NCI-H2227 treated with DMSO at 0.1 percent for 48 hours (cell line): ENCODE measurements around the gene PCK2.
"Not testable (repeated sequence)": the region's sequence is repeated elsewhere in the genome, so short reads cannot be mapped to it uniquely, and the experiment has no call there.

Experiments
- DNase-seq: peaks from one replicate; lab custom pipeline; 2025; lab: John Stamatoyannopoulos, UW

The PCK2 gene

GRCh38 chr14:24095271-24096068 is 1.4 kb downstream of the PCK2 start:
- DNase-seq = peak; percentile 27

DNA sequence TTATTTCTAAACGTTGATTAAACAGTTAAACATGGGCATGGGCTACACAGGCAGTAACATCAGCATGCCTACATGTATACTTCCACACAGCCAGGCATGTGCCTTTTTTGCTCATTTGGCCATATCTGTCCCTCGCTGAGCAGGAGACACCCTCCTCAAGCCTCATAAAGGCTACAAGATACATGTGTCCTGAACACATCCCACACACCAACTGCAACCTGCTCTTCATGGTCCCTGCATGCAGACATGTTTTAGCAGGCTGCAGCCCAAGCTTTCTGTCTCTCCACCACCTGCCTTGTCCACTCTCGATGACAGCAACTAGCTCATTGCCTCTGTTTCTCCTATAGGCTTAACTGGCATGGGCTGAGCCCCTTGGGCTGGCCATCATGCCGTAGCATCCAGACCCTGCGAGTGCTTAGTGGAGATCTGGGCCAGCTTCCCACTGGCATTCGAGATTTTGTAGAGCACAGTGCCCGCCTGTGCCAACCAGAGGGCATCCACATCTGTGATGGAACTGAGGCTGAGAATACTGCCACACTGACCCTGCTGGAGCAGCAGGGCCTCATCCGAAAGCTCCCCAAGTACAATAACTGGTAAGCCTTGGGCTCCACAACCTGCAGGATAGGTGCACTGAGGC is 2.6 kb downstream of the PCK2 start:
- DNase-seq = no peak

DNA sequence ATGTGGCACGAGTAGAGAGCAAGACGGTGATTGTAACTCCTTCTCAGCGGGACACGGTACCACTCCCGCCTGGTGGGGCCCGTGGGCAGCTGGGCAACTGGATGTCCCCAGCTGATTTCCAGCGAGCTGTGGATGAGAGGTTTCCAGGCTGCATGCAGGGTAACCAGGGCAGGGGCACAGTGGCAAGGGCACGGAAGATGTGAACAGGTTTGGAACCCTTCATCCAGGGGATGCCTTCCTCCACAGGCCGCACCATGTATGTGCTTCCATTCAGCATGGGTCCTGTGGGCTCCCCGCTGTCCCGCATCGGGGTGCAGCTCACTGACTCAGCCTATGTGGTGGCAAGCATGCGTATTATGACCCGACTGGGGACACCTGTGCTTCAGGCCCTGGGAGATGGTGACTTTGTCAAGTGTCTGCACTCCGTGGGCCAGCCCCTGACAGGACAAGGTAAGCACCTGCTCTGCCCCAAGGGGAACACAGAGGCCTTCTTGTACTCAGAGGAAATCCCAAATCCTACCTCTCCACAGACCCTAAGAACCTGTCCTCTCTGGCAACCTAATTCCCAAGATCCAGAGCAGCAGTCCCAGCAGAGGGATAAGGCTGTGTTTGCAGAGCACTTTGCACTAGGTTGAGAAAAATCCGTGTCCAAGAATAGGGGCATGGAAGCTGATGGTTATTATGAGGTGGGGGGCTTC is 4.3 kb downstream of the PCK2 start:
- DNase-seq = no peak

DNA sequence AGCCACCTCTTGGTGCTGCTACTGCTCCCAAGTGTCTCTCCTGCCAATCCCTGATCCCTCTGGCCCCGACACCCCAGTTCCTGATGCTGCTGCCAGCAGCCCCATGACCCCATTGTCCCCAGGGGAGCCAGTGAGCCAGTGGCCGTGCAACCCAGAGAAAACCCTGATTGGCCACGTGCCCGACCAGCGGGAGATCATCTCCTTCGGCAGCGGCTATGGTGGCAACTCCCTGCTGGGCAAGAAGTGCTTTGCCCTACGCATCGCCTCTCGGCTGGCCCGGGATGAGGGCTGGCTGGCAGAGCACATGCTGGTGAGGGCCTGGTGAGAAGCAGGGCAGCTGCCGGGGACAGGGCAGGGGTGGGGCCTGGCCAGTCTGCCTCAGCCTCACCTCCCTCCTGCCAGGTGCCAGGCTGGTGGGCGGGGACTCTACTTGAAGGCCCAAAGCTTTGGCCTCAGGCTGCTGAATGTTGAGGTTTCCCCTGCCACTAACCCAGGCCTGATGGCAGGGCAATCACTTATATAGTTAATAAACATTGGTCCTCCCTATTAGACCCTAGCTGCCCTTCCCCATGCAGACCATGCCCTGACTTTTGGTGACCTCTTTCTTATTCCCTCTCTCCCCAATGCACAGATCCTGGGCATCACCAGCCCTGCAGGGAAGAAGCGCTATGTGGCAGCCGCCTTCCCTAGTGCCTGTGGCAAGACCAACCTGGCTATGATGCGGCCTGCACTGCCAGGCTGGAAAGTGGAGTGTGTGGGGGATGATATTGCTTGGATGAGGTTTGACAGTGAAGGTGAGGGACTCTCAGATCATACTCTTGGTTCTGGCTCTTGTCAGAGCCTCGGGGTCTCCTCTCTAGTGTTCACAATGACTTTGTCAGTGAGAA is 5.1 kb downstream of the PCK2 start:
- DNase-seq = no peak

DNA sequence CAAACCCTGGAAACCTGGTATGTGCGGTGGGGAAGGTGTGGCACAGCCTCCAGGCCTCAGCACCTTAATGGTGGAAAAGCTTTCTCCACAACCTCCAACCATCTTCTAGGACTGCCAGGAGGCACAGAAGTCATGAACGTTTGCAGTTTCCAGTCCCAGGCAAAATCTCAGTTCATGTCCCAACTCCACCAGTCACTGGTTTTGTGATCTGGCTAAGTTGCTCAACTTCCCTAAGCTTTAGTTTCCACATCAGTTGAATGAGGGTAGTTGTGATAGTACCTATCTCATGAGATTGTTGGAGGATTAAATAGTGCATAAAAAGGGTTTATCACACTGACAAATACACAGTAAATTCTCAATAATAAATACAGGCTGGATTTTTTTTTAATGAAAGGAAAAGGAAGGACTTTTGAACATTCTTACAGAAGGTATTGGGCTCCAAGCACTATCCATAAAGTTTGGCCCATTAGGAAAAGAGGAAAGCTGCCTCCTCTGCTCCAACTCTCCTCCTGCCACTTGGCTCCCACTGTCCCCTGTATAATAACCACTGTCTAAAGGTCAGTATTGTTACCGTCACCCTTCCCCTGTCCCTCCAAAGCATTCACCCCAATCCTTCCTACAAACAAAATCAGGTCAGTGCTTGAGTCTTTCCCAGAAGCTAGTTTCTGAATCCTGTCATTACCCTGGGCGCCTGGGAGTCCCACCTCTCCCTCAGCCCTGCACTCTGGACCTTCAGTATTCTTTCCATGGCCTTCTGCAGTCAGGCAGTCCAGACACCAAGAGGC is 6.3 kb downstream of the PCK2 start:
- DNase-seq = no peak

GRCh38 chr14:24100982-24101494 is 6.9 kb downstream of the PCK2 start:
- DNase-seq = no peak

DNA sequence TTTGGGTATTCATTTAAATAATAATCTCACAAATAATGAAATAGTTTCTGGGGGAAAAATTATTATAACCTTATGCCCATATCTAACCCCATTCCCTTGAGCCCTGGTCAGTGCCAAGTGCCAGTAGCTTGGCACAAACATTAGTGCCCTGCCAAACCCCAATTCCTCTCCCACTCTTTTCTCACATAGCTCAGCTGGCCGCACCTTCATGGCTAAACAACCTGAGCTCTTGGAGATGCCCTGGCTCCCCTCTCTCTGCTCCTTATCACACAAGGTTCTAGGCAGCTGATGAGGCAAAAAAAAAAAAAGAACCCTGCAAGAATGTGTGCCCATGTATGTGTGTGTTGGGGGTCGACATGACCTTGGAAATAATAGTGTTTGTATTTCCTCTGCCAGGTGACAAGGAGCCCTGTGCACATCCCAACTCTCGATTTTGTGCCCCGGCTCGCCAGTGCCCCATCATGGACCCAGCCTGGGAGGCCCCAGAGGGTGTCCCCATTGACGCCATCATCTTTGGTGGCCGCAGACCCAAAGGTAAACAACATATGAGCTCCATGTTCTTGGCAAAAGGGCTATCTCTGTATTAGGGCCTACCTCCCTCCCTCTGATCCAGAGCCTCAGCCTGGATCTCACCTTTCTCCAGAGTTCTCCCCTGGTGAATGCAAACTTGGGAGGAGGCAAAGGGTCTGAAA is 8.4 kb downstream of the PCK2 start:
- no peak for DNase-seq

- DNase-seq = no peak
Measured at GRCh38 chr14:24103451-24103850, 9.3 kb downstream of the PCK2 start.

DNA sequence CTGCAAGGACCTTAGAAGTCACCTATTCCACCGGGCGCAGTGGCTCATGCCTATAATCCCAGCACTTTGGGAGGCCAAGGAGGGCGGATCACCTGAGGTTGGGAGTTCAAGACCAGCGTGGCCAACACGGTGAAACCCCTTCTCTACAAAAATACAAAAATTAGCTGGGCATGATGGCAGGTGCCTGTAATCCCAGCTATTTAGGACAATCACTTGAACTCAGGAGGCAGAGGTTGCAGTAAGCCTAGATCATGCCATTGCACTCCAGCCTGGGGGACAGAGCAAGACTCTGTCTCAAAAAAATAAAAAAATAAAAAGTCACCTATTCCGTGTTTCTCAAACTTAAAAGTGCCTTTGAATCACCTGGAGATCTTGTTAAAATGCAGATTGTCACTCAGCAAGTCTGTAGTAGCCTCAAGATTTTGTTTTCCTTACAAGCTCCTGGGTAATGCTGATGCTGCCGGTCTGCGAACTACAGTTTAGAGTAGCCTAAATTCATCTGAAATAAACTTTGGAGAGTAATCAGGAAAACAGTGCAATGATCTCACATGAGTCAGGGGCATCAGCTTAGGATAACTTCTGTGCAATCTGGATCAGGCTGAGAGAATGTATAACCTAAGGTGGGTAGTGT is 11.6 kb downstream of the PCK2 start:
- DNase-seq = not testable (repeated sequence)

- DNase-seq = no peak
Measured at GRCh38 chr14:24106672-24107271, 12.7 kb downstream of the PCK2 start.

GRCh38 chr14:24108336-24108874 is 14.3 kb downstream of the PCK2 start:
- no peak for DNase-seq

DNA sequence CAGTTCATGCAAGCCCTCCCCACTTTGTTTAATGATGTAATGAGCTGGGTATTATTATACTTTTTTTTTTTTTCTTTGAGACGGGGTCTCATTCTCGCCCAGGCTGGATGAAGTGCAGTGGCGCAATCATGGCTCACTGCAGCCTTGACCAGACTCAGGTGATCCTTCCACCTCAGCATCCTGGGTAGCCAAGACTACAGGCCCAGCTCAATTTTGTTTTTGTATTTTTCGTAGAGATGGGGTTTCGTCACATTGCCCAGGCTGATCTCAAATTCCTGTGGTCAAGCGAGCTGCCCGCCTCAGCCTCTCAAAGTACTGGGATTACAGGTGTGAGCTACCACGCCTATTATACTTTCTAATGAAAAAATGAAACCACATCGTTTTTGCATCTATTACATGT is 15.9 kb downstream of the PCK2 start:
- DNase-seq = no peak

- DNase-seq = no peak
Measured at GRCh38 chr14:24110523-24110922, 16.4 kb downstream of the PCK2 start.

DNA sequence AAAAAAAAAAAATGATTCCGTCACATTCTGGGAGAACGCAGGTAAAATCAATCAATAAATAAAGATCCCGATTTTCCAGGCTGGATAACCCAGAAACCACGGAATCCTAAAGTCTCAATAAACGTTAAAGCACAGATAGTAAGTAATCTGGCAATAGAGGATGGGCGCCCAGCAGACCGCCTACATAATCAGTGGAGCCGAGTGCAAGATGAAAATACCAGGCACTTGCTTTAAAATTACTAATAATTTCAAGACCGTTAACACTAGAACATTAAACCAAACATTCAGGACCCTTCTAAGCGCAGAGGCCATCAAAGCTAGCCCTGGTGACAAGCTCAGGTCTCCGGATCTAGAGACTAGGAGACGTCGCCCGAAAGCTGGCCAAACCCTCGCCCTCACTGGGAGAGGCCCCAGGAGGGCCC is 19.3 kb downstream of the PCK2 start:
- no peak for DNase-seq

- DNase-seq = peak; percentile 83
Measured at GRCh38 chr14:24113801-24114531, 19.9 kb downstream of the PCK2 start.

DNA sequence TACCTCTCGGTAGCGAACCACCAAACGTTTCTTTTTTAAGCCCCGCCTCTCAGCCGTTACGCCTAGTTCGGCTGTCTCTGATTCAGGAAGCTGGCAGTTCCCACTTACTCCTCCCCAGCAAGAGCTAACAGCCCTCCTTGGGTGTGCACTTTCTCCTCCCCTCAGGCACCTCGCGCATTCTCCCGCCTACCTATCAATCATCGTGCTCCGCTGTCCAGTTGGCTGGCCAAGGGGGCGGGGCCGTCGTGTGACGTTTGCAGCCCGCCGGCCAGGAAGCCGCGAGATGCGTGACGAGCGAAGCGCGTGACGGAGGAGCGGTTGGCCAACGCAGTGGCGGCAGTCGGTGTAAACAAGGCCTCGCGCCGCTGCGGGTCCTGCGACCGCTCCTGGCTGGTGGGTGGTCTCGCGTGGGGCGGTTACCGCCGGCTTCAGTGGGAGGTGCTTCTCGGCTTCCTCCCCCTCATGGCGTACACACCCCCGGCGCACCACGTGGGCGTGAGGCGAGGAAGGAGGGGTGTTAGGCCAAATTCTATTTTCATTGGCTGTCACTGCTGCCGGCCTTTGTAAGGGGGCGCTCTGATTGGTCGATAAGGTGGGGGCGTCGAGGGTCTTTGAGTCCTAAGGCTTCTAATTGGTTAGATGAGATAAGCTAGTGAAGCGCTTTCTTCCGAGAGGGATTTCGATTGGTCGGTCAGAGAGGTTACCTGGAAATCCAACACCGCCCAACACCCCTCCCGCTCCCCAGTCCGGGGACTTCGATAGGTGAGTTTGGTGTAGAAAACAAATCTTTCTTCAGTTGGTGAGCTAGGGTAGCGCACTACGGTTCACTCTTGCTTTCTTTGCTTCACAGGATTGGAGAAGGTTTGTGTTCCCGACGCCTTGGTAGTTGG is 20.7 kb downstream of the PCK2 start, which contains the start of the genes DCAF11 and NRL:
TSS of gene DCAF11 (plus strand) at position 246 of the 890 bp plus-strand sequence. CDS start 818 bp downstream, outside the sequence.
TSS of gene NRL (minus strand) at position 418 of the 890 bp plus-strand sequence. CDS start 32,101 bp downstream, outside the sequence.
- DNase-seq = peak; percentile 98
